Sciatic nerve (tissue), 2 donors: Measurements from ENCODE around the gene JARID2. TPM values are rescaled to one million over a fixed set of nuclear protein-coding genes. Genes with fewer than 3 reads are reported as not detected.
A peak's percentile ranks its signal among the peaks of the same experiment; 100 is the strongest.

Experiments
- ATAC-seq: fragments of 200-7000 bp; cut with Tn5 transposase; one replicate; pipeline ENCODE4 v1.9.1; 2020; ENCODE audit warnings: mild to moderate bottlenecking, moderate library complexity
- DNase-seq: peaks from one replicate; pipeline ENCODE4 v3.0.0-alpha.2; 2020; ENCODE audit warnings: low spot score
- intact Hi-C: fragments of 100-400 bp; cut with DNase I; formaldehyde crosslinking; loops from one replicate; pipeline ENCODE4 v1.14.2; 2022
- total RNA-seq: library from RNA; stranded (reverse); fragmentation: NEBNext Ultra II Directional; extraction: Animal tissue kit (Norgen Biotek cat#: 25700); gene quantifications from one replicate; pipeline ENCODE4 v1.2.1, GENCODE V29; 2021
- donor health status: DM: no; HTN: no; CAD: no.
- donor health status: DM: no; HTN: no; CAD: no.

Gene JARID2
- total RNA-seq, 1 donor from 2014 or later: 12.7 TPM

DNA sequence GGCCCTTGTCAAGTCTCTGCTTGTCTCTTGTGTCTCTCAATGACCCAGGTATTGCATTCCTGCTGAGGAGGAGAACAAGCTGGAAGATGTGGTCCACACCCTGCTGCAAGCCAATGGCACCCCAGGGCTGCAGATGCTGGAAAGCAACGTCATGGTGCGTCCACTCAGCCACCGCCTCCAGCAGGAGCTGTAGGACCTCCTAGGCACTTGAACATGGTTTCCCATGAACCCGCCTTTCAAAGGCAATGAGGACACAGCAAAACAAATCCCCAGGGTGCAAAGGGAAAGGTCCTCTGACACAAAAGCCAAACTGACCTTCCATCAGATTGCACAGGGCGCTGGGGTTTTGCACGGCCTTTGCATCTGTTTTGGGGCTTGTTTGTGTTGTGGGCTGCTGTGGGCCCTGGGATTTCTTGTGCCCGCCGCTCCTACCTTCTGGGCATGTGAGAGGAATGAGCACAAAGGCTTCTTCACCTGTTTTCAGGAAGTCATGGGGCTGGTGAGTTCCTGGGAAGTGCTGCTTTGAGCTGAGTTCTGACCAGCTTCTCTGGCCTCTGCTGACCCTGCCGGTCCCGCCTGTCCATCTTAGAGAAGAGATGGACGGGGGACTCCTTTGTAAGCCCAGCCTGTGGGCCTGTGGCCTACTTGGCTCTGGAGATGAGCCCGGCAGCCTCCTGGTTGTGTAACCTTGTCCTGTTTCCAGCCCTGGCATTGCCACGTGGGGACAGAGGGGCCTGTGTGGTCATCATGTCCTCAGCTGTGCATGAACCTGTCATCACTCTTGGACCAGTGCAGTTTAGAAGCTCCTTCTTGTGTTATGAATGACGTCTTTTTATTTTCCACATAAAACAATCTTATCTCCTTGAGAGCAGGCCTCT is 265.6 kb downstream of the JARID2 start:
- ATAC-seq (no peak), DNase-seq (no peak)
- intact Hi-C loops: no loop called here

DNA sequence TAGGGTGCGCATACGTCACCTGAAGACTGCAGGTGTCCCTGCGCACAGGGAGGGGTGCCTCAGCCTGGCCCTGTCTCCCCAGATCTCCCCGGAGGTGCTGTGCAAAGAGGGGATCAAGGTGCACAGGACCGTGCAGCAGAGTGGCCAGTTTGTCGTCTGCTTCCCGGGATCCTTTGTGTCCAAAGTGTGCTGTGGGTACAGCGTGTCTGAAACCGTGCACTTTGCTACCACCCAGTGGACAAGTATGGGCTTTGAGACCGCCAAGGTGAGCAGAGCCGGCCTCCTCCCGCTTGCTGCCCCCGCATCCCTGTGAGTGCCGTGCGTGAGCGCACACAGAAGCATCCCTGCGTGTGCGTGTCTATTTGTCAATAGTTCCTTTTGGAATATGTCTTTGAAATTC is 266.3 kb downstream of the JARID2 start:
- intact Hi-C loops: no loop called here

DNA sequence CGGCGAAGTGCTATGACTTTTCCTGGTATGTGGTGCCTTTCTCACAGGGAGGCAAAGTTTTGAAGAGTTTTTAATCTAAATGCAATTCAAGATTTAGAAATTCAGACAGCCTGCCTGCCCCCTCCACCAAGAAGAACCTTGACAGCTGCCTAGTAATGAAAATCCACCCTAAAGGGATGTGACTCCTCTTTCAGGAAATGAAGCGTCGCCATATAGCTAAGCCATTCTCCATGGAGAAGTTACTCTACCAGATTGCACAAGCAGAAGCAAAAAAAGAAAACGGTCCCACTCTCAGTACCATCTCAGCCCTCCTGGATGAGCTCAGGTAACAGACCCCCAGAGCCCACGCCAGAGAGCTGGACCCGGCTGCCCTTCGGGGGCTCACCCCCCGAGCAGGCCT is 266.9 kb downstream of the JARID2 start:
- ATAC-seq (no peak), DNase-seq (no peak)
- intact Hi-C loops: no loop called here

More for the DNA sequence above, 266.3 kb downstream of the JARID2 start:
- ATAC-seq (no peak), DNase-seq (no peak)

DNA sequence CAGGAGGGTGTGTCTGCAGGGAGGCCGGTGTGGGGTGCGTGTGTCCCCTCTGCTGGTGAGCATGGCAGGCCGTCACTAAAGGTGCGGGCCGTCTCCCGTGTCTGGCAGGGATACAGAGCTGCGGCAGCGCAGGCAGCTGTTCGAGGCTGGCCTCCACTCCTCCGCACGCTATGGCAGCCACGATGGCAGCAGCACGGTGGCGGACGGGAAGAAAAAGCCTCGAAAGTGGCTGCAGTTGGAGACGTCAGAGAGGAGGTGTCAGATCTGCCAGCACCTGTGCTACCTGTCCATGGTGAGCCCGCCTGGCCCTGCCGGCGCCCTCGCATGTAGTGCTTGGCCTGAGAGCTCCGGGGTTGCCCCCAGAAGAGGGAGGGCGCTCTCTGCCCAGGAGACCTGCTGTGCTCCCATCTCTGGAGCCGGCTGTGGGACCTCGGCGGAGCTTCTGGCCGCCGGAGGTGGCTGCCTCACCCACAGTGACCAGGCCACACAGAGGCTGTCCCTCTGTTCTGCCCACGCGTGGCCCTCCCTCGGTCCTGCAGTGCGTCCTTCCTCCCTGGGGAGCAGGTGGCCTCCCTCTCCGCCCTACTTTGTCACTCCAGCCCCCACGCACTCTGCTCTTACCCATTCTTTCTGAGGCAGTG is 267.4 kb downstream of the JARID2 start:
- ATAC-seq (no peak), DNase-seq (no peak)
- intact Hi-C loops: no loop called here

DNA sequence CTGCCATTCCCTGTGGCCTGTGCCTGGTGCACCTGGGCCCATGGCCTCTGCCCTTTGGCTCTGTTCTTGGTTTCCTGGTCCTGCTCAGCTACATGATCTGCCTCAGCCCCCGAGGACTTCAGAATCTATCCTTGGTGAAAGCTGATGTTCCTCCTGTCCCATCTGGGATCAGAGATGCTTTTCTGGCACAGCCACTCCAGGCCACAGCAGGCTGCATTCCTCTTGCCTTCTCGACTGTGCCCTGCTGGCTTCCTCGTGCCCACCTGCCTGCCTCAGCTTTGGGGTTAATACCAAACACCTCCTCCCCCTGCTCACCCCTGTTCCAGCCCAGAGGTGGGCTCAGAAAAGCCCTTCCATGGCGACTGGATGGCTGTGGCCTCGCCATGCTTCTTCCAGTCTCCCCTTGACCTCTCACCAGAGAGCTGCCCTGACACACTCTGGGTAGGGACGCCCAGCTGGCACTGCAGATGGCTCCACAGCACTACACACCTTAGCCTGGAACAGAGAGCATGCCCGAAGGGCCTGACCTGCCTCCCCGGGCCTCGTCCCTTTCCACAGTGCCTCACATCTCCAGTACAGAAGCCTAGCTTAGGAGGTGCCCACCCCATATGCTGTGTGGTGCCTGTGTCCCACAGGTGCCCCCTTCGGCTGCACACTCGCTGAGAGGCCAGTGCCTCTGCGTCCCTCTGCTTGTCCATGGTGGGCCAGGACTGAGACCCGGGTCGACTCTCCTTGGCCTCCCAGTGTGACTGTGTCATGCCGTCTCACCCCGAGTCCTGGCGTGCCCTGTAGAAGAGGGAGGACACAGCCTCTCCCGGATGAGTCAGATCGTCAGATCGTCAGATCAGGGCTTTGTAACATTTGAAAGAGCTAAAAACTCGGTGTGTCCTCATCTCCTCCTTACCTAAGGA is 268.2 kb downstream of the JARID2 start:
- no peak for DNase-seq
- intact Hi-C loops: no loop called here
- ATAC-seq: no peak

DNA sequence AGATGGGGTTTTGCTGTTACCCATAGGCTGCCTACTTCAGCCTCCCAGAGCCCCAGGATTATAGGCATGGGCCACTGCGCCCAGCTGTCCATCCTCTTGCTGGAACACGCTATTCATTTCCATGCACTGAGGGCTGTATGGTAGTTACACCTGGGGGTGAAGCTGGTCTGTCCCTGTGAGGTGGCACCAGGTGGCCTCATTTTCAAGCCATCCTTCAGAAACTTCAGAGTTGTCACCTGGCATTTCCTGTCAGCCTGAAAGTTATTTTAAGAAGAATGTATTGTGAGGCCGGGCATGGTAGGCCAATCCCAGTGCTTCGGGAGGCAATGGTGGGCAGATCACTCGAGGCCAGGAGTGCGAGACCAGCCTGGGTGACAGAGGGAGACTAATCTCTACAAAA is 269.4 kb downstream of the JARID2 start:
- DNase-seq (no peak), ATAC-seq (no peak)
- intact Hi-C loops: no loop called here

DNA sequence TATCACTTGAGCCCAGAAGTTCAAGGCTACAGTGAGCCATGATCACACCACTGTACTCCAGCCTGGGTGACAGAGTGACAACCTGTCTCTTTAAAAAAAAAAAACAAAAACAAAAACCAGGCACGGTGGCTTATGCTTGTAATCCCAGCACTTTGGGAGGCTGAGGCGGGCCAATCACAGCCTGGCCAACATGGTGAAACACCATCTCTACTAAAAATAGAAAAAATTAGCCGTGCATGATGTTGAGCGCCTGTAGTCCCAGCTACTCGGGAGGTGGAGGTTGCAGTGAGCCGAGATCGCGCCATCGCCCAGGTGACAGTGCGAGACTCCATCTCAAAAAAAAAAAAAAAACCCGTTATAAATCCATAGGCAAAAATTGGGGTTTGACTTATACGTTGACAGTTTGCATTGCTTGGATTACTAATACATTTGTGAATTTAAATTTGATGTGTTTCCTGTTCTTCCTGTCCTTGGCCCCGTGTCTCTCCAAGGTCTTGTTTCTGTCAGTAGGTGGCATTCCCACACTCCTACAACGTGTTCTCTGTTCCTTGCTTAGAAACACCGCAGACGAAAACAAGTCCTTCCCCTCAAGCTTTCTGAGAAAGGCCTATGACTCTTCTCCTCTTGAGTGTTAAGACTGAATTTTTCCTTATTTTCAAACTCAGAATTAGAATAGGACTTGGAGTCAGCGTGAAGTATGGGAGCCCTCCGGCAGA is 269.9 kb downstream of the JARID2 start:
- intact Hi-C loops: no loop called here
- no peak for DNase-seq
- no peak for ATAC-seq

DNA sequence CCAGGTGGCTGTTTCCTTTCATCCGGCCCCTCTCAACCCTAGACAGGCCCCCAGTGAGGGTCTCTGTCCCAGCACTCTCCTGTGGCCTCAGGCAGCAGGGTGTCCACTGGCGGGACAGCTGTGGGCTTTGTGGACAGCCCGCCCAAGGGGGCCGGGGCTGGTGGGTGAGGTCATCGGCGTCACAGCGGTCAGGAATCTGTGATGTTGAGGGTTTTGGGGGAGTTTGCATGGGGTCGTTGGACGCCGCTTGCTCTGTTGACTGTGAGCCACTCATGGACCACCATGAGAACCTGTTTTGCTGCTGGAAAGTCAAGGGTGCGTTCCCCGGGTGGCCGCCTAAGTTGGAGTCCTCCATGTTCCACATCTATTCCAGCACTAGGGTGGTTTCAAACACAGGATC is 270.5 kb downstream of the JARID2 start:
- ATAC-seq: no peak
- no peak for DNase-seq
- intact Hi-C loops: no loop called here

DNA sequence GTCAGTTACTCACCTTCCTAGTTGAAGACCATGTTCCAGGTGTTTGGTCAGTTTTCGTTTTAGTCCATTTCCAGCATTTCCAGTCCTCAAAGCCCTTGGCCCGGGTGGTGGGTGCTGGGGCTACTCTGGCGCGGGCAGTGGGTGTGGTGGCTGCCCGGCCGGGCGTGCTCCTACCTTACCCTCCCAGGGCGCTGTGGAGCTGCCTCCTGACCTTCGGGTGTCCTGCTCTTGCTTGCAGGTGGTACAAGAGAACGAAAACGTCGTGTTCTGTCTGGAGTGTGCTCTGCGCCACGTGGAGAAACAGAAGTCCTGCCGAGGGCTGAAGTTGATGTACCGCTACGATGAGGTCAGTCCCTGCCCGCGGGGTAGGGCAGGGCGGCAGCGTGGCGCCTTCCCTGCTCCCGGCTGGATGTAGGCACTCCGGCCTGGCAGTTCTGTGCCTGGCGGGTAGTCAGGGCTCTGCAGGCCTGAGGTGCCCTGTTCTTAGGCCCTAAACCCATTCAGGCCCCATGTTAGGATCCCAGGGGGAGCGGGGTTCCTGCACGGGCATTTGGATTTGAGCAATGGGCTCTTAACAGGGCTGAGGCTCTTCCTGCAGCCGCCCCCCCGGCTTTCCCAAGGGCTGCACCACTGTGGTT is 271.2 kb downstream of the JARID2 start:
- no peak for ATAC-seq
- DNase-seq: peak; percentile 46
- intact Hi-C loops: no loop called here

DNA sequence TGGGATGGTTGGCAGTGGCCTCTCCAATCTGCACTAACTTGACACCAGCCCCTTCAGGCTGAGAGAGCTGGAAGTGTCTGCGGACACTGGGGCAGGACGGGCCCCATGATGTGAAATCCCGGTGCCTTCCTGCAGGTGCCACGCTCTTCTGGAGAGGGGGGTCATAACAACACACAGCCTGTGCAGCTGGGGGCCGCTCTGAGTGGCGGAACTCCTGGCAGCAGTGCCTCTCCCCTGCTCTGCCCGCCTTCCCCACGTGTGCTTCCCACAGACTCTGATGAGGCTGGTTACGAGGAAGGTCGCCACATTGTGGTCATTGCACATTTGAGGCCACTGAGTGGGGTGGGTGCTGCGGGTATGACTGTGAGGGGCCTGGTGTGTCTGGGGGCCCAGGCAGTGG is 271.7 kb downstream of the JARID2 start:
- intact Hi-C loops: no loop called here
- DNase-seq (no peak), ATAC-seq (no peak)

DNA sequence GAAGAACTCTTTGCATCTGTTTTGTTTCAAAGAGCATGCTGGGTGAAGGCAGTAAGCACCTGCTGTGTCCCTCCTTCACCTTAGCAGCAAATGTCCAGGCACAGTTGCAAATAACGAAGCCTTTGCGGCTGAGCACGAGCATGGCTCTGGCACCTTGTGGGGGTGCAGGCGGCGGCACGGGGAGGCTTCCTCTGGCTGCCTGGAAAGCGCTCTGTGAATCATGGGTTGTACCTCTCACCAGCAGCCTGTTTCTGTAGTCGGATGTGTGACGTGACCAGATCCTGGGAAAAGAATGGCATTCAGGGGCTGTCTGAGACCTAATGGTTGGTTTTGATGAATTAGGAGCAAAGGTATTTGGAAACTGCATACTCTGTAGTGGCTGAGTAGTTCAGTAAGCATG is 272.2 kb downstream of the JARID2 start:
- intact Hi-C loops: no loop called here
- no peak for ATAC-seq
- DNase-seq: peak; percentile 32

DNA sequence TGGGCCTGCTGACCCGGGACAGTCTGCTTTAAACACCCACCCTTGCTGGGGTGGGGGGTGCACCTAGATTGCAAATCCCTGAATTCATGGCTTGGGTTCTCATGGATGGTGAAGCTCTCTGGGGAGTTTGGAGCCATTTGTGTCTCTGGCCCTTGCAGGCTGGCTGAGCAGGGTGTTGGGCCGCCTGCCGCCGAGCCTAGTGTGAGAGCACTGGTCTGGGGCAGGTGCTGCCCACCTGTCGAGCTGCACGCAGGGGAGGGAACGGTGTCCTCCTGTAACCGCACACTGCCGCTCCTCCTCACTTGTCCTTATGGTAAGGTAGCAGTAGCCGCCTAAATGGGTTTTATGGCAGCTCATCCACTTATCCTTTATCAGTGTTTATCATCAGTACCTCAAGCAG is 273.0 kb downstream of the JARID2 start:
- ATAC-seq (no peak), DNase-seq (peak; percentile 47)
- intact Hi-C loops: no loop called here

DNA sequence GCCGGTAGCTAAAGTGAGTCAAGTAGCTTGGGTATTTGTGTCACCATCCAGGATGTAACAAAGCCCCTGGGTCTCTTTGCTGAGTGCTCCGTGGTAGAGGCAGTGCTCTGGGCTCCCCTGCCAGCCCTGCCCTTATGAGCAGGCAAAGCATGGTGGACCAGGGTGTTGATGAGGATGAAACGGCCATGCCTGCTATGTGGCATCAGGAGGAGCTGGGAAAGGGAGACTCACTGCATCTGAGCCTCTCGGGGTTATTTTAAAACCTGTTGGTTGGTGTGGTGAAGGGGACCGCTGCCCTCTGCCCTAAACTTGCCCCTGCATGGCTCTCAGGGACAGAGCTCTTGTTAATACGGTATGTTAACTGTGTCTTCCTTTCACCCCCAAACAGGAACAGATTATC is 273.8 kb downstream of the JARID2 start:
- ATAC-seq (no peak), DNase-seq (peak; percentile 27)
- intact Hi-C loops: no loop called here

DNA sequence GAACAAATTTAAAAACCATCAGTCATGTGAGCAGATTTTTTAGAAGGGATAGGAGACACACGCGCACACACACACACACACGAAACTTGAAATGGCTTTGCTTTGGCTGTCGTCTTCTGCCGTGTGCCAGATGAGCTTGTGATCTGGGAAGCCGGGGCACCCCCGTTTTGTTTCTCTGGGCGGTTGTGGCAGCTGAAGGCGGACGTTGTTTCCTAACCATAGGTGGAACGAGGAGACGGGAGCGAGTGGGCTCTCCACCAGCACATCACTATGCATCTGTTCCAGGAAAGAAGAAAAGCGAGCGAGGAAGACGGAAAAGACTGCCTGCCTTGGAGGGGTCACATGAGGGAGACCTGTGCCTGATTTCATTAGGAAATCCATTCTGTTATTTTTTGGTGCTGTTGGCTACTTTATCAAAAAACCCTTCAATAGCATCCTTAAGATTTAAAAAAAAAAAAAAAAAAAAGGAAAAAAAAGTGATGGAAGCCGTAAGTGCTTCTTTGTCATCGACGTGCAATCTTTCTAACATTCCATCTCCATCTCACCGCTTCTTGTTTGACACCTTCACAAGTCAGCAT is 274.8 kb downstream of the JARID2 start:
- DNase-seq (peak; percentile 50), ATAC-seq (no peak)
- intact Hi-C loops: no loop called here

DNA sequence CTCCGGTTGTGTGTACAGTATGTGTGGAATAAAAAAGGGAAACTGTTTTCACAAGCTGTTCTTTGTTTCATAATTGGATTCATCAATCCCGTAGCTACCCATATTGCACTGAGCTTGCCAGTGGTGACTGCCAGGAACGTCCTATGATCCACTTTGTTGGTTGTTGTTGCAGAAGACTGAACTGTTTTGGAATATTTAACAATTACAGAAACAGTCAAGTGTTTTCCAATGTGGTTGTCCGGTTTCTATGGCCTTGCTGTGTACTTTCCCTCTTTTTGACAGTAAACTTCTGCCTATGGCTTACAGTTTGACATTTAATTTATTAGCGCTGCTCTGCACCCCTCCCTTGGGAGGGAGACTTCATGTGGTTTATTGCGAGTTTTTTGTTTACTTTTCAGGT is 275.7 kb downstream of the JARID2 start:
- intact Hi-C loops: no loop called here
- DNase-seq (peak; percentile 54), ATAC-seq (peak; percentile 75)

DNA sequence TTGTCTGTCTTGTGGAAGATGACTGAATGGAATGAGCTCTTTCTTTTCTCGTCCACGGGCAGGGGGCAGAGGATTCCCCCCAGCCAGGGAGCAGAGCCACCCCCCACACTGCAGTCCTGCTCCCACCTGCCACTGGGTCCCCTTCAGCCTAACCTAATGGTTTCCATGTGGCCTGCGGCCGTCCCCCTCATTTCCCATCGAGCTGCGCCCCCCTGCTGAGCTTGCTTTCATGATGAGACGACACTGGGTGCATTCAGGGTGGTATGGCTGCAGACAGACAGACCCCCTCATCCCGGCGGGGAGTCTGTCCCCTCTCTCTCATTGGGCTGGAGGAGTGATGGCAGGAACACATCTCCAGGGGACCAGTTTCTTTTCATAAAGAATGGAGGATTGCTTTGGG is 276.2 kb downstream of the JARID2 start:
- intact Hi-C loops: no loop called here
- ATAC-seq (peak; percentile 21), DNase-seq (peak; percentile 50)

DNA sequence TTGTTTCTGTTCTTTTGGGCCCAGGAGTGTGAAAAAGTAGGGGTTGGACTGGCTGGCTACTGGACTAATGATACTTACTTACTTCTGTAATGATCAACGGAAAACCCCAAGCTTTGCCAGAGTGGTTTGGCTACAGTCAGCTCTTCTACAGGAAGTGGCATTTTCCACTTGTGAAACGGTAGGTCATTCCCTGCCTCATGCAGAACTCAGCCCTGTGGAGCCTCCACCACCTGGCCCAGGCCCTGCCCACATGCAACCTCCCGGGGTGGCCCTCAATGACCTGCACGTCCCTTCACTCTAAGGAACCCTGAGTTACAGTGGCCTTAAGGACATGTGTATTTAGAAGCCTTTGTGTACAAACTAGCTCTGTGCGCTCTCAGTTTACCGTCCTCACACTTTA is 276.6 kb downstream of the JARID2 start:
- peak; percentile 58 for ATAC-seq
- intact Hi-C loops: no loop called here
- no peak for DNase-seq

DNA sequence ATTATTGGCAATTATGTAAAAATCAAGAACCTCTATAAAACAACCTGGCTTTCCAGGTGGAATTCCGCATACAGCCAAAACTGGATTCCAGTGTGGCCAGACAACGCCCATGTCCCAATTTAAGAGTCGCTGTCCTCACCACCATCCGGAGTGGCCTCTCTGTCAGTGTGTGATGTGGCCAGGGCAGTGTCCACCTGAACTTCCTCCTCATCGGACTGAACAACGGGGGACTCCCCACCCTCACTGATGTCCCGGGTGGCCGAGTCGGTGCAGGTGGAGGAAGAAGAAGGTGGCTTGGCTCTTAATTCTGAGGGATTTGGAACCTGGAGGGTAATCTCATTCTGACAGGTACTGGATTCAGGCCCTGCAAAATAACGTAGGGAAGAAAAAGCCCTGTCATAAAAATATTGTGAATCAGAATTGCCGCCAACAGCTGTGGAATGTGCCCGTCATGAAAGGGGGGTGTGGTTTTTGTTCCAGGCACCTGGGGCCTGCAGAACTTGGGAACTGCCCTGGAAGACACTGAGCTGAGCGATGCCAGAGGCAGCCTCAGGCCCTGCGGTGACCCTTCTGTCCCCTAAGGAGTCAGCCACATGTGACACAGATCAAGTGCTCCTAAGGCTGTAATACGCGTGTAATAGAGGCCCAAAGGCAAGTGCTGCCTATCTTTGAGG is 277.1 kb downstream of the JARID2 start:
- ATAC-seq: no peak
- intact Hi-C loops: no loop called here
- DNase-seq: peak; percentile 41
